ENCODE measurements around the gene STX4.

GRCh38 chr16:31031276-31031675 lies 2.1 kb upstream of the STX4 start:
- TF ChIP-seq, protein P1, sequence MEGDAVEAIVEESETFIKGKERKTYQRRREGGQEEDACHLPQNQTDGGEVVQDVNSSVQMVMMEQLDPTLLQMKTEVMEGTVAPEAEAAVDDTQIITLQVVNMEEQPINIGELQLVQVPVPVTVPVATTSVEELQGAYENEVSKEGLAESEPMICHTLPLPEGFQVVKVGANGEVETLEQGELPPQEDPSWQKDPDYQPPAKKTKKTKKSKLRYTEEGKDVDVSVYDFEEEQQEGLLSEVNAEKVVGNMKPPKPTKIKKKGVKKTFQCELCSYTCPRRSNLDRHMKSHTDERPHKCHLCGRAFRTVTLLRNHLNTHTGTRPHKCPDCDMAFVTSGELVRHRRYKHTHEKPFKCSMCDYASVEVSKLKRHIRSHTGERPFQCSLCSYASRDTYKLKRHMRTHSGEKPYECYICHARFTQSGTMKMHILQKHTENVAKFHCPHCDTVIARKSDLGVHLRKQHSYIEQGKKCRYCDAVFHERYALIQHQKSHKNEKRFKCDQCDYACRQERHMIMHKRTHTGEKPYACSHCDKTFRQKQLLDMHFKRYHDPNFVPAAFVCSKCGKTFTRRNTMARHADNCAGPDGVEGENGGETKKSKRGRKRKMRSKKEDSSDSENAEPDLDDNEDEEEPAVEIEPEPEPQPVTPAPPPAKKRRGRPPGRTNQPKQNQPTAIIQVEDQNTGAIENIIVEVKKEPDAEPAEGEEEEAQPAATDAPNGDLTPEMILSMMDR (conservative IDR thresholded peaks at IDR 0.05) = no peak
- TF ChIP-seq ZFX (IDR thresholded peaks at IDR 0.05) = no peak
